Neural progenitor cell (in vitro differentiated cells): ENCODE results near the gene INPP4B. TPM values are rescaled to one million over a fixed set of nuclear protein-coding genes. Genes with fewer than 3 reads are reported as not detected.

ENCODE experiments used
- DNase-seq: peaks from one replicate; pipeline ENCODE4 v3.0.0-alpha.2; 2016; ENCODE audit warnings: low spot score
- H2AFZ ChIP-seq: fragments of 200-600 bp; sonication (generic); replicated peaks from 2 replicates; pipeline ENCODE4 v1.6.1; 2016; ENCODE audit warnings: antibody characterized with exemption
- H3F3A ChIP-seq: fragments of 200-600 bp; sonication (generic); 2 replicates; pipeline ENCODE4 v1.6.1; 2016; ENCODE audit warnings: antibody characterized with exemption, low read depth
- H3K27ac ChIP-seq: fragments of 200-600 bp; sonication (generic); 2 replicates; pipeline ENCODE4 v1.5.1; 2016; ENCODE audit warnings: mild to moderate bottlenecking
- H3K27me3 ChIP-seq: fragments of 200-600 bp; sonication (generic); 2 replicates; pipeline ENCODE4 v1.6.1; 2016; ENCODE audit warnings: mild to moderate bottlenecking, moderate library complexity
- H3K36me3 ChIP-seq: fragments of 200-600 bp; sonication (generic); 2 replicates; pipeline ENCODE4 v1.5.1; 2016
- H3K4me1 ChIP-seq: fragments of 200-600 bp; sonication (generic); 2 replicates; pipeline ENCODE4 v1.6.1; 2016; ENCODE audit warnings: mixed run types
- H3K4me2 ChIP-seq: fragments of 200-600 bp; sonication (generic); 2 replicates; pipeline ENCODE4 v1.6.1; 2016
- H3K4me3 ChIP-seq: fragments of 200-600 bp; sonication (generic); 2 replicates; pipeline ENCODE4 v1.5.1; 2016
- H3K79me2 ChIP-seq: fragments of 200-600 bp; sonication (generic); 2 replicates; pipeline ENCODE4 v1.6.1; 2016; ENCODE audit warnings: low read depth
- H3K9ac ChIP-seq: fragments of 200-600 bp; sonication (generic); 2 replicates; pipeline ENCODE4 v1.6.1; 2016
- H3K9me3 ChIP-seq: fragments of 200-600 bp; sonication (generic); 2 replicates; pipeline ENCODE4 v1.5.1; 2016; ENCODE audit warnings: low read depth
- H4K20me1 ChIP-seq: fragments of 200-600 bp; sonication (generic); 2 replicates; pipeline ENCODE4 v1.6.1; 2016; ENCODE audit warnings: low read depth
- H3K27ac Mint-ChIP-seq: 3 replicates; pipeline ENCODE4 v1.8.0; 2021; ENCODE audit warnings: mixed read lengths
- H3K27me3 Mint-ChIP-seq: 2 replicates; pipeline ENCODE4 v1.8.0; 2022; ENCODE audit warnings: low read depth, mild to moderate bottlenecking, inconsistent platforms, moderate library complexity, mixed read lengths; ENCODE audit not compliant: insufficient read depth
- H3K36me3 Mint-ChIP-seq: 3 replicates; pipeline ENCODE4 v1.8.0; 2021; ENCODE audit warnings: mixed read lengths
- H3K4me1 Mint-ChIP-seq: 3 replicates; pipeline ENCODE4 v1.8.0; 2021; ENCODE audit warnings: mixed read lengths
- H3K4me3 Mint-ChIP-seq: 3 replicates; pipeline ENCODE4 v1.8.0; 2021; ENCODE audit warnings: mild to moderate bottlenecking, moderate library complexity, mixed read lengths
- H3K9me3 Mint-ChIP-seq: 3 replicates; pipeline ENCODE4 v1.8.0; 2020; ENCODE audit warnings: mixed read lengths
- EZH2 ChIP-seq: fragments of 200-600 bp; sonication (generic); IDR thresholded peaks from 2 replicates; pipeline ENCODE4 v1.6.1; 2017; ENCODE audit warnings: antibody characterized with exemption, mild to moderate bottlenecking, moderate library complexity
- EZH2phosphoT487 ChIP-seq: fragments of 200-600 bp; sonication (generic); IDR thresholded peaks from 2 replicates; pipeline ENCODE4 v1.6.1; 2017; ENCODE audit warnings: antibody characterized with exemption
- total RNA-seq: library from RNA; depleted of rRNA; stranded (reverse); fragments of >200 nt; gene quantifications from 2 replicates; pipeline ENCODE4 v1.2.3, GENCODE V29; 2015; ENCODE audit warnings: low replicate concordance
- TF ChIP-seq, protein P1 (sequence below): fragments of 200-600 bp; sonication (generic); IDR thresholded peaks from 2 replicates; pipeline ENCODE4 v1.5.1; 2017; ENCODE audit warnings: antibody characterized with exemption, mild to moderate bottlenecking

Gene INPP4B
- total RNA-seq, 1 donor from 2014 or later, result 1.3 TPM

DNA sequence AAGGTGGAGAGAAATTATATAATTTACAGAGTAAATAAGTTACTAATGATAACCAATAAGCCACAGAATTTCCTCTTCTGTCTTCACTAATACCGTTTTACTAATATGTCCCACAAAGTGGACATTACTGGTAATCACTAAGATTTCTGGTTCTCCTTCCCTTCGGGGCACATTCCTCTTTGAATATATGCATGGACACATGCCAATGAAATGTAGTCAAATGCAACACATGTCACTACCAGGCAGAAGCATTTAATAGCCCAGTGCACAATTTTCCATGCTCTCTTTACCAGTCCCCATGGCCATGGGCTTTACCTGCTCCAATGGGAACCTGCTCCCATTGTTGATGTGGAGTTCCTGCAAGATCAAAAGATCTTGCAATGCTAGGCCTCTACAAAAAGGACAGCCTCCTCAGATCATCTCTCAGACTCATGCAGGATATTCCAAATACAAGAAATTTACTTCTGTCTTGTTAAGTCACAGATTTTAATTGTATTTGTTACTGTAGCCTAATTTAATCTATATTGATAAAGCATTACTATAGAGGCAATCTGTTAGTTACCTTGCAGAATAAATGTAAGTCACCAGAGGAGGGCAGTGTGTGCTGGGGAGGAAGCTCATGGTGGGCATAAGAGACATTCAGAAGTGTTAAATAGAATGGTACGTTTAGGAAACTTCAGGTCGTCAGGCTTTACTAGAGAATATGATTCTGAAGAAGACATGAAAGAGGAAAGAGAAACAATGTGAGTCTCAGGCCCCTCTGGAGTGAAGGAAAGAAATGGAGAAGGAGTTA, 37.1 kb upstream of the INPP4B start:
- Mint-ChIP-seq H3K36me3 (no peaks in the 10 kb centered on the region), H3K27ac (no peak overlapping the region), H3K27me3 (no peaks in the 10 kb centered on the region), H3K4me3 (no peak overlapping the region), H3K4me1 (no peaks in the 10 kb centered on the region), H3K9me3 (peaks cover under 1% of the 10 kb centered on the region)
- H4K20me1 ChIP-seq, result no peaks in the 10 kb centered on the region
- no peak overlapping the region for H3K27ac ChIP-seq
- no peaks in the 10 kb centered on the region for H3K36me3 ChIP-seq
- H3K9me3 ChIP-seq, result no peaks in the 10 kb centered on the region
- no peak overlapping the region for H3K4me2 ChIP-seq
- peak overlapping the region; percentile 79 for H2AFZ ChIP-seq
- TF ChIP-seq, protein P1, sequence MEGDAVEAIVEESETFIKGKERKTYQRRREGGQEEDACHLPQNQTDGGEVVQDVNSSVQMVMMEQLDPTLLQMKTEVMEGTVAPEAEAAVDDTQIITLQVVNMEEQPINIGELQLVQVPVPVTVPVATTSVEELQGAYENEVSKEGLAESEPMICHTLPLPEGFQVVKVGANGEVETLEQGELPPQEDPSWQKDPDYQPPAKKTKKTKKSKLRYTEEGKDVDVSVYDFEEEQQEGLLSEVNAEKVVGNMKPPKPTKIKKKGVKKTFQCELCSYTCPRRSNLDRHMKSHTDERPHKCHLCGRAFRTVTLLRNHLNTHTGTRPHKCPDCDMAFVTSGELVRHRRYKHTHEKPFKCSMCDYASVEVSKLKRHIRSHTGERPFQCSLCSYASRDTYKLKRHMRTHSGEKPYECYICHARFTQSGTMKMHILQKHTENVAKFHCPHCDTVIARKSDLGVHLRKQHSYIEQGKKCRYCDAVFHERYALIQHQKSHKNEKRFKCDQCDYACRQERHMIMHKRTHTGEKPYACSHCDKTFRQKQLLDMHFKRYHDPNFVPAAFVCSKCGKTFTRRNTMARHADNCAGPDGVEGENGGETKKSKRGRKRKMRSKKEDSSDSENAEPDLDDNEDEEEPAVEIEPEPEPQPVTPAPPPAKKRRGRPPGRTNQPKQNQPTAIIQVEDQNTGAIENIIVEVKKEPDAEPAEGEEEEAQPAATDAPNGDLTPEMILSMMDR, result peak; percentile 65
- TF ChIP-seq EZH2, result no peak
- H3K79me2 ChIP-seq, result no peaks in the 10 kb centered on the region
- H3F3A ChIP-seq, result no peaks in the 10 kb centered on the region
- no peak overlapping the region for H3K9ac ChIP-seq
- H3K4me3 ChIP-seq, result no peak overlapping the region
- no peaks in the 10 kb centered on the region for H3K27me3 ChIP-seq
- H3K4me1 ChIP-seq, result no peaks in the 10 kb centered on the region
- peak; percentile 49 for DNase-seq

DNA sequence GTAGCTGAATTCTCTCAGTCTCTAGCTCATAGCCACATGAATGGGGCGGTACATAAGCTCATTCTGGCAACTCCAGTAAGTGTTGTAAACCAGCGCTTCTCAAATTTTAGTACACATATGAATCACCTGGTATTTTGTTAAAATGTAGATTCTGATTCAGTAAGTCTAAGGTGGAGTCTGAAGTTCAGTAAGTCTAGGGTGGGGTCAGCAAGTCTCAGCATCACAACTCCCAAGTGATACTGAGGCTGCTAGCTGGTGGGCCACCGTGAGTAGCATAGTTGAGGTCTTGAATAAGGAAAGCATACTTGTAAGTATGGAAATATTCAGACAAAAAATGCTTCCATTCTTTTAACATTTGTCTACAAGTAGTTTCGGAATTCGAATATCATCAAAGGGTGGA, 36.1 kb upstream of the INPP4B start:
- H3K27ac Mint-ChIP-seq, result no peak overlapping the region
- H3K9me3 Mint-ChIP-seq, result peaks cover 2% of the 10 kb centered on the region
- Histone ChIP-seq H4K20me1 (no peaks in the 10 kb centered on the region), H3K27me3 (no peaks in the 10 kb centered on the region), H3F3A (no peaks in the 10 kb centered on the region), H3K9ac (no peak overlapping the region), H3K27ac (no peak overlapping the region), H3K79me2 (no peaks in the 10 kb centered on the region), H3K9me3 (no peaks in the 10 kb centered on the region), H3K36me3 (no peaks in the 10 kb centered on the region), H3K4me2 (no peak overlapping the region), H3K4me3 (no peak overlapping the region), H2AFZ (no peak overlapping the region), H3K4me1 (no peaks in the 10 kb centered on the region)
- DNase-seq, result no peak
- no peak overlapping the region for H3K4me3 Mint-ChIP-seq
- TF ChIP-seq EZH2phosphoT487 (no peak), EZH2 (no peak)
- TF ChIP-seq, protein P1, result no peak
- no peaks in the 10 kb centered on the region for H3K27me3 Mint-ChIP-seq
- H3K36me3 Mint-ChIP-seq, result no peaks in the 10 kb centered on the region
- H3K4me1 Mint-ChIP-seq, result no peaks in the 10 kb centered on the region

GRCh38 chr4:142881331-142881730, 35.2 kb upstream of the INPP4B start:
- peaks cover 2% of the 10 kb centered on the region for H3K9me3 Mint-ChIP-seq
- no peaks in the 10 kb centered on the region for H3K27me3 ChIP-seq
- no peak overlapping the region for H3K4me3 Mint-ChIP-seq
- TF ChIP-seq EZH2 (no peak), EZH2phosphoT487 (no peak)
- TF ChIP-seq, protein P1, result no peak
- no peaks in the 10 kb centered on the region for H3K4me1 Mint-ChIP-seq
- H3K27me3 Mint-ChIP-seq, result no peaks in the 10 kb centered on the region
- no peak overlapping the region for H3K27ac Mint-ChIP-seq
- DNase-seq, result no peak
- H4K20me1 ChIP-seq, result no peaks in the 10 kb centered on the region
- no peaks in the 10 kb centered on the region for H3K36me3 ChIP-seq
- H2AFZ ChIP-seq, result no peak overlapping the region
- no peak overlapping the region for H3K4me3 ChIP-seq
- no peaks in the 10 kb centered on the region for H3K4me1 ChIP-seq
- no peak overlapping the region for H3K27ac ChIP-seq
- H3K9ac ChIP-seq, result no peak overlapping the region
- H3K79me2 ChIP-seq, result no peaks in the 10 kb centered on the region
- no peaks in the 10 kb centered on the region for H3K36me3 Mint-ChIP-seq
- no peaks in the 10 kb centered on the region for H3K9me3 ChIP-seq
- no peak overlapping the region for H3K4me2 ChIP-seq
- H3F3A ChIP-seq, result no peaks in the 10 kb centered on the region
